Panc1 (cell line): ENCODE measurements around the gene ZNF195.
"Not testable (repeated sequence)": the region's sequence is repeated elsewhere in the genome, so short reads cannot be mapped to it uniquely, and the experiment has no call there.

Experiments used
- POLR2AphosphoS5 ChIP-seq: IDR thresholded peaks from 2 replicates; pipeline ENCODE4 v1.6.1; 2012; ENCODE audit warnings: mild to moderate bottlenecking, low read depth, low read length, moderate library complexity
- SIN3A ChIP-seq: IDR thresholded peaks from 2 replicates; pipeline ENCODE4 v1.6.1; 2012; ENCODE audit warnings: low read depth, mild to moderate bottlenecking, low read length, moderate library complexity, borderline replicate concordance; ENCODE audit not compliant: insufficient read depth
- TCF7L2 ChIP-seq: IDR thresholded peaks from 2 replicates; pipeline ENCODE4 v1.6.1; 2011; ENCODE audit warnings: mild to moderate bottlenecking, low read depth, low read length, inconsistent platforms
- TF ChIP-seq, protein P1 (sequence below): fragments of 450-650 bp; IDR thresholded peaks from 2 replicates; pipeline ENCODE4 v1.5.1; 2017; ENCODE audit warnings: mild to moderate bottlenecking
- TF ChIP-seq, protein P2 (sequence below), 2 experiments: IDR thresholded peaks; 2 replicates each; pipeline ENCODE4 v1.6.1; 2011 to 2012; ENCODE audit warnings: low read depth in 2 of 2, control low read depth in 1 of 2, low read length in 1 of 2, mild to moderate bottlenecking in 1 of 2, moderate library complexity in 1 of 2; ENCODE audit not compliant: insufficient read depth in 1 of 2

DNA sequence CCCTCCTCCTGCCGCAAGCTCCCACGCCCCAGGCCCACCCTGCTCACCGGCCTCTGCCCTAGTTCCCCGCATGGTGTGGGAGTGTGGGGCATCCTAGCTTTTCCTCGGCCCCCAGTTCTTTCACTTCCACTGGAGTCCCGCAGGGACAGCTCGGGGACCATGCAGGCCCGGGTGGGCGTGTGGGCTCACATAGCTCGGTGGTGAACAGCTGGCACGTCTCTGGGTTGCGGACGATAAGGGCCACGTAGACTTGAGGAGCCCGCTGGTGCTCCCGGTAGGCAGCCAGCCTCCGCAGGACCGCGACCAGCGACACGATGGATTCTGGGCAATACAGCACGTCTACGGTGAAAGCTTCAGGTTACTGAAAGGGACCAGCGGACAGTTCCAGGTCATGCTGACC is 34.7 kb upstream of the ZNF195 start:
- TF ChIP-seq, protein P1, sequence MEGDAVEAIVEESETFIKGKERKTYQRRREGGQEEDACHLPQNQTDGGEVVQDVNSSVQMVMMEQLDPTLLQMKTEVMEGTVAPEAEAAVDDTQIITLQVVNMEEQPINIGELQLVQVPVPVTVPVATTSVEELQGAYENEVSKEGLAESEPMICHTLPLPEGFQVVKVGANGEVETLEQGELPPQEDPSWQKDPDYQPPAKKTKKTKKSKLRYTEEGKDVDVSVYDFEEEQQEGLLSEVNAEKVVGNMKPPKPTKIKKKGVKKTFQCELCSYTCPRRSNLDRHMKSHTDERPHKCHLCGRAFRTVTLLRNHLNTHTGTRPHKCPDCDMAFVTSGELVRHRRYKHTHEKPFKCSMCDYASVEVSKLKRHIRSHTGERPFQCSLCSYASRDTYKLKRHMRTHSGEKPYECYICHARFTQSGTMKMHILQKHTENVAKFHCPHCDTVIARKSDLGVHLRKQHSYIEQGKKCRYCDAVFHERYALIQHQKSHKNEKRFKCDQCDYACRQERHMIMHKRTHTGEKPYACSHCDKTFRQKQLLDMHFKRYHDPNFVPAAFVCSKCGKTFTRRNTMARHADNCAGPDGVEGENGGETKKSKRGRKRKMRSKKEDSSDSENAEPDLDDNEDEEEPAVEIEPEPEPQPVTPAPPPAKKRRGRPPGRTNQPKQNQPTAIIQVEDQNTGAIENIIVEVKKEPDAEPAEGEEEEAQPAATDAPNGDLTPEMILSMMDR, result not testable (repeated sequence)
- not testable (repeated sequence) for TF ChIP-seq POLR2AphosphoS5, TCF7L2, SIN3A
- TF ChIP-seq, protein P2, sequence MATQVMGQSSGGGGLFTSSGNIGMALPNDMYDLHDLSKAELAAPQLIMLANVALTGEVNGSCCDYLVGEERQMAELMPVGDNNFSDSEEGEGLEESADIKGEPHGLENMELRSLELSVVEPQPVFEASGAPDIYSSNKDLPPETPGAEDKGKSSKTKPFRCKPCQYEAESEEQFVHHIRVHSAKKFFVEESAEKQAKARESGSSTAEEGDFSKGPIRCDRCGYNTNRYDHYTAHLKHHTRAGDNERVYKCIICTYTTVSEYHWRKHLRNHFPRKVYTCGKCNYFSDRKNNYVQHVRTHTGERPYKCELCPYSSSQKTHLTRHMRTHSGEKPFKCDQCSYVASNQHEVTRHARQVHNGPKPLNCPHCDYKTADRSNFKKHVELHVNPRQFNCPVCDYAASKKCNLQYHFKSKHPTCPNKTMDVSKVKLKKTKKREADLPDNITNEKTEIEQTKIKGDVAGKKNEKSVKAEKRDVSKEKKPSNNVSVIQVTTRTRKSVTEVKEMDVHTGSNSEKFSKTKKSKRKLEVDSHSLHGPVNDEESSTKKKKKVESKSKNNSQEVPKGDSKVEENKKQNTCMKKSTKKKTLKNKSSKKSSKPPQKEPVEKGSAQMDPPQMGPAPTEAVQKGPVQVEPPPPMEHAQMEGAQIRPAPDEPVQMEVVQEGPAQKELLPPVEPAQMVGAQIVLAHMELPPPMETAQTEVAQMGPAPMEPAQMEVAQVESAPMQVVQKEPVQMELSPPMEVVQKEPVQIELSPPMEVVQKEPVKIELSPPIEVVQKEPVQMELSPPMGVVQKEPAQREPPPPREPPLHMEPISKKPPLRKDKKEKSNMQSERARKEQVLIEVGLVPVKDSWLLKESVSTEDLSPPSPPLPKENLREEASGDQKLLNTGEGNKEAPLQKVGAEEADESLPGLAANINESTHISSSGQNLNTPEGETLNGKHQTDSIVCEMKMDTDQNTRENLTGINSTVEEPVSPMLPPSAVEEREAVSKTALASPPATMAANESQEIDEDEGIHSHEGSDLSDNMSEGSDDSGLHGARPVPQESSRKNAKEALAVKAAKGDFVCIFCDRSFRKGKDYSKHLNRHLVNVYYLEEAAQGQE (IDR thresholded peaks at IDR 0.05; ENCODE audit: insufficient read depth in 1 of 2, low read depth in 2 of 2, low read length in 1 of 2), result not testable (repeated sequence)
